Lung (tissue), 12 donors: Measurements from ENCODE around the gene ADM5. TPM values are rescaled to one million over a fixed set of nuclear protein-coding genes. Genes with fewer than 3 reads are reported as not detected.
"Not testable (repeated sequence)": the region's sequence is repeated elsewhere in the genome, so short reads cannot be mapped to it uniquely, and the experiment has no call there.

Source experiments
- ATAC-seq: fragments of 200-7000 bp; cut with Tn5 transposase; one replicate; pipeline ENCODE4 v1.9.1; 2020; ENCODE audit warnings: moderate number of reproducible peaks; ENCODE audit not compliant: insufficient read depth, low FRiP score
- DNase-seq, 3 donors: peaks; one replicate each; pipeline ENCODE4 v3.0.0-alpha.2; 2013 to 2017
- H3K27ac ChIP-seq, 2 donors: one replicate each; pipeline ENCODE4 v1.5.1; 2013; ENCODE audit warnings: mild to moderate bottlenecking in 2 of 2, moderate library complexity in 2 of 2, control low read depth in 1 of 2, inconsistent platforms in 1 of 2, low read depth in 1 of 2, low read length in 1 of 2
- H3K27me3 ChIP-seq, 3 donors: one replicate each; pipeline ENCODE4 v1.5.1; 2013; ENCODE audit warnings: low read length in 2 of 3; ENCODE audit not compliant: control insufficient read depth in 3 of 3, insufficient read depth in 3 of 3
- H3K36me3 ChIP-seq, 4 donors: one replicate each; pipeline ENCODE4 v1.5.1; 2013; ENCODE audit warnings: low read length in 4 of 4, mild to moderate bottlenecking in 1 of 4, moderate library complexity in 1 of 4; ENCODE audit not compliant: control insufficient read depth in 4 of 4, insufficient read depth in 4 of 4
- H3K4me1 ChIP-seq, 5 donors: one replicate each; pipeline ENCODE4 v1.5.1; 2013; ENCODE audit warnings: low read length in 5 of 5, mild to moderate bottlenecking in 2 of 5, moderate library complexity in 1 of 5; ENCODE audit not compliant: control insufficient read depth in 5 of 5, insufficient read depth in 5 of 5
- H3K4me3 ChIP-seq: one replicate; pipeline ENCODE4 v1.5.1; 2013; ENCODE audit warnings: mild to moderate bottlenecking, control low read depth, moderate library complexity
- H3K9ac ChIP-seq, 2 donors: one replicate each; pipeline ENCODE4 v1.5.1; 2013; ENCODE audit warnings: low read length in 2 of 2, control low read depth in 1 of 2; ENCODE audit not compliant: insufficient read depth in 1 of 2
- H3K9me3 ChIP-seq, 4 donors: one replicate each; pipeline ENCODE4 v1.5.1; 2013; ENCODE audit warnings: low read length in 3 of 4, mild to moderate bottlenecking in 1 of 4, moderate library complexity in 1 of 4; ENCODE audit not compliant: control insufficient read depth in 4 of 4, insufficient read depth in 3 of 4
- WGBS, 2 donors: extraction: QIAGEN DNeasy Blood & Tissue Kit; methylation state at CpG; one replicate each; pipeline ENCODE4 v1.1.7; 2013; 5-methylcytosine and 5-hydroxymethylcytosine counted together
- polyA plus RNA-seq, 2 donors: library from polyadenylated mRNA; stranded (reverse); fragments of 200-250 nt; gene quantifications; one replicate each; pipeline ENCODE4 v1.2.1, GENCODE V29; 2013
- total RNA-seq, 2 donors: library from RNA; depleted of rRNA in 1 of 2; stranded (reverse); fragments of >200 nt in 1 of 2; gene quantifications; one replicate each; pipeline ENCODE4 v1.2.1, GENCODE V29; 2014 to 2021
- TF ChIP-seq, protein P1 (sequence below): IDR thresholded peaks from 2 replicates; pipeline ENCODE4 v1.5.1; 2012; ENCODE audit warnings: mild to moderate bottlenecking; ENCODE audit errors: control extremely low read depth, extremely low read depth
- donor health status: control.
- donor health status: control.
- donor health status: Bipolar disorder and iron deficiency.
- donor health status: healthy.
- donor health status: DM: yes; HTN: yes; CAD: no.

ADM5 gene
- total and polyA plus RNA-seq, 4 donors, result 0.60 to 4.2 (median 3.0) TPM

DNA sequence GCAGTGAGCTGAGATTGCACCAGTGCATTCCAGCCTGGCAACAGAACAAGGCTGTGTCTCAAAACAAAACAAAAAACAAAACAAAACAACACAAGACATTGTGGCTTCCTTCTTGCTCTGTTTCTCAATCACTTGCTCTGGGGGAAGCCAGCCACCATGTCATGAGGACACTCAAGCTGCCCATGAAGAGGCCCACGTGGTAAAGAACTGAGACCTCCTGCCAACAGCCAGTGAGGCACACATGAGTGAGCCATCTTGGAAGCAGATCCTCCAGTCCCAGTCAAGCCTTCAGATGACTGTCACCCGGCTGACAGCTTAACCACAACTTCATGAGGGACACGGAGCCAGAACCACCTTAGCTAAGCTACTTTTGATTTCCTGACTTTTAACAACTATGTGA, 26.8 kb downstream of the ADM5 start:
- H3K4me1 ChIP-seq, result peaks cover 0 to 4% (median 0%) of the 10 kb centered on the region in 5 donors
- H3K4me3 ChIP-seq, result no peak overlapping the region
- H3K9me3 ChIP-seq, result no peaks in the 10 kb centered on the region
- DNase-seq (no peak), ATAC-seq (no peak)
- H3K36me3 ChIP-seq, result no peaks in the 10 kb centered on the region
- 58 to 62% methylated on average over 3 of the region's 3 CpGs for WGBS, 2 donors
- TF ChIP-seq, protein P1, sequence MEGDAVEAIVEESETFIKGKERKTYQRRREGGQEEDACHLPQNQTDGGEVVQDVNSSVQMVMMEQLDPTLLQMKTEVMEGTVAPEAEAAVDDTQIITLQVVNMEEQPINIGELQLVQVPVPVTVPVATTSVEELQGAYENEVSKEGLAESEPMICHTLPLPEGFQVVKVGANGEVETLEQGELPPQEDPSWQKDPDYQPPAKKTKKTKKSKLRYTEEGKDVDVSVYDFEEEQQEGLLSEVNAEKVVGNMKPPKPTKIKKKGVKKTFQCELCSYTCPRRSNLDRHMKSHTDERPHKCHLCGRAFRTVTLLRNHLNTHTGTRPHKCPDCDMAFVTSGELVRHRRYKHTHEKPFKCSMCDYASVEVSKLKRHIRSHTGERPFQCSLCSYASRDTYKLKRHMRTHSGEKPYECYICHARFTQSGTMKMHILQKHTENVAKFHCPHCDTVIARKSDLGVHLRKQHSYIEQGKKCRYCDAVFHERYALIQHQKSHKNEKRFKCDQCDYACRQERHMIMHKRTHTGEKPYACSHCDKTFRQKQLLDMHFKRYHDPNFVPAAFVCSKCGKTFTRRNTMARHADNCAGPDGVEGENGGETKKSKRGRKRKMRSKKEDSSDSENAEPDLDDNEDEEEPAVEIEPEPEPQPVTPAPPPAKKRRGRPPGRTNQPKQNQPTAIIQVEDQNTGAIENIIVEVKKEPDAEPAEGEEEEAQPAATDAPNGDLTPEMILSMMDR, result no peak
- no peak overlapping the region for H3K27ac ChIP-seq
- no peaks in the 10 kb centered on the region for H3K27me3 ChIP-seq
- no peak overlapping the region for H3K9ac ChIP-seq

DNA sequence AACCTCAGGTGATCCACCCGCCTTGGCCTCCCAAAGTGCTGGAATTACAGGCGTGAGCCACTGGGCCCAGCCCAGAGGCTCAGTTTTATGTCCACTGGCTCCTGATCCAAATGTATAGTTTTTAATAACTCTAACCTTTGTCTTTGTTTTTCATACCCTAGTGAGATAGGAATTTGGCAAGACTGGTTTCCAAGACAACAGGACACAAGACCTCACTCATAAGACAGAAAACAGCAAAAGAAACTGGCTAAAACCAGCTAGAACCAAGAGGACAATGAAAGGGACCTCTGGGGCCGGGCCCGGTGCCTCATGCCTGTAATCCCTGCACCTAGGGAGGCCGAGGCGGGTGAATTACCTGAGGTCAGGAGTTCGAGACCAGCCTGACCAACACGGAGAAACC, 29.1 kb downstream of the ADM5 start:
- Histone ChIP-seq H3K4me3 (no peak overlapping the region), H3K27ac (no peak overlapping the region), H3K9ac (no peak overlapping the region), H3K27me3 (no peaks in the 10 kb centered on the region), H3K36me3 (no peaks in the 10 kb centered on the region), H3K4me1 (peaks cover 0 to 4% (median 0%) of the 10 kb centered on the region in 5 donors), H3K9me3 (no peaks in the 10 kb centered on the region)
- peak in 2 of 3 donors; percentile 75 to 83 for DNase-seq
- no peak for ATAC-seq
- TF ChIP-seq, protein P1, result no peak
- 86 to 92% methylated on average over 8 of the region's 8 CpGs for WGBS, 2 donors

DNA sequence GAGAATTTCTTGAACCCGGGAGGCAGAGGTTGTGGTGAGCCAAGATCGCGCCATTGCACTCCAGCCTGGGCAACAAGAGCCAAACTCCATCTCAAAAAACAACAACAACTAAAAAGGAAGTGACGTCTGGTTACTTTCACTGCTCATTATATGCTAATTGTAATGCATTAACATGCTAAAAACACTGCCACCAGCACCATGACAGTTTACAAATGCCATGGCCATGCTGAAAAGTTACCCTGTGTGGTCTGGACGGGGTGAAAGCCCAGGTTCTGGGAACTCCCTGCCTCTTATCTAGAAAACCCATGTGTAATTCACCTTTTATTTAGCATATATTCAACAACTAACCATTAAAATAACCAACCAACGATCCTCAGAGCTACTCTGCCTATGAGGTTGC, 29.6 kb downstream of the ADM5 start:
- DNase-seq (peak in 1 of 3 donors; percentile 22), ATAC-seq (no peak)
- Histone ChIP-seq H3K4me1 (peaks cover 0 to 4% (median 0%) of the 10 kb centered on the region in 5 donors), H3K9me3 (no peaks in the 10 kb centered on the region), H3K9ac (no peak overlapping the region), H3K36me3 (no peaks in the 10 kb centered on the region), H3K27ac (no peak overlapping the region), H3K27me3 (no peaks in the 10 kb centered on the region), H3K4me3 (no peak overlapping the region)
- 80 to 82% methylated on average over 6 of the region's 6 CpGs for WGBS, 2 donors
- TF ChIP-seq, protein P1, result no peak

DNA sequence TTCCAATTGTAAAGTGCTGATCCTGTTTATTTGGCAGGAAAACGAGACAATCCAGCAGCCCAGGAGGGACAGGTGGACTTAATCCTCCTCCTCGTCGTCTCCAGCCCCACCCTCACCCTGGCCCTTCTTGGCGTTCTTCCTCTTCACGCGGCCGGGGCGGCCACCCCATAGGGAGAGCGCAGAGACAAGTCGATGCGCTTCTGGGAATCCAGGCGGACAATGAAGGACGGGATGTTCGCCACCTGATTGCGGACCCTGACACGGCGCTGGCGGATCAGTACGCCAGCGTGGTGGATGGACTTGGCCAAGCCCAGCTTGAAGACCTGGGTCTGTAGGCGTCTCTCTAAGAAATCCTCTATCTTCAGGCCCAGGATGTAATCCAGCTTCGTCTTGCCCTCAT, 30.0 kb downstream of the ADM5 start:
- H3K9me3 ChIP-seq, H3K4me3 ChIP-seq, H3K9ac ChIP-seq, H3K4me1 ChIP-seq, H3K27me3 ChIP-seq, ATAC-seq, H3K27ac ChIP-seq, H3K36me3 ChIP-seq, DNase-seq: not testable (repeated sequence)
- 81 to 93% methylated on average over 22 of the region's 22 CpGs for WGBS, 2 donors
